SK-N-MC (cell line): ENCODE data around the gene ANTXR1.
"Not testable (repeated sequence)": the region's sequence is repeated elsewhere in the genome, so short reads cannot be mapped to it uniquely, and the experiment has no call there.

ENCODE experiments used
- DNase-seq: peaks from one replicate; pipeline ENCODE4 v3.0.0-alpha.2; 2011; ENCODE audit warnings: low read depth, low spot score
- H3K27ac ChIP-seq: fragments of 200-600 bp; sonication (generic); 2 replicates; pipeline ENCODE4 v1.5.1; 2016; ENCODE audit warnings: mixed run types
- H3K36me3 ChIP-seq: fragments of 200-600 bp; sonication (generic); 2 replicates; pipeline ENCODE4 v1.6.1; 2017; ENCODE audit warnings: antibody characterized with exemption, low read length, mixed read lengths; ENCODE audit not compliant: insufficient read depth
- H3K4me3 ChIP-seq: fragments of 200-600 bp; sonication (generic); 2 replicates; pipeline ENCODE4 v1.5.1; 2016
- H3K9ac ChIP-seq: fragments of 200-600 bp; sonication (generic); 2 replicates; pipeline ENCODE4 v1.8.0; 2017; ENCODE audit warnings: mixed run types, mixed read lengths; ENCODE audit not compliant: insufficient read length
- H3K9me3 ChIP-seq: fragments of 200-600 bp; sonication (generic); 2 replicates; pipeline ENCODE4 v1.6.1; 2017; ENCODE audit warnings: low read depth, mild to moderate bottlenecking, antibody characterized with exemption, low read length, moderate library complexity, mixed read lengths
- EZH2 ChIP-seq: fragments of 200-600 bp; sonication (generic); IDR thresholded peaks from one replicate; pipeline ENCODE4 v1.6.1; 2017; ENCODE audit warnings: antibody characterized with exemption
- FOXP2 ChIP-seq: optimal IDR thresholded peaks from 2 replicates; pipeline ENCODE3; 2011; ENCODE audit warnings: mild to moderate bottlenecking, moderate library complexity; ENCODE audit not compliant: insufficient read depth; ENCODE audit errors: extremely low read length, control extremely low read depth
- POLR2AphosphoS5 ChIP-seq: IDR thresholded peaks from 2 replicates; pipeline ENCODE4 v1.6.1; 2012; ENCODE audit warnings: mild to moderate bottlenecking, low read depth, low read length, borderline replicate concordance

ANTXR1 gene

GRCh38 chr2:69244882-69245281 is 231.9 kb downstream of the ANTXR1 start:
- Histone ChIP-seq H3K9me3 (no peaks in the 10 kb centered on the region), H3K27ac (no peak overlapping the region), H3K9ac (no peak overlapping the region), H3K36me3 (peaks cover 11% of the 10 kb centered on the region), H3K4me3 (no peak overlapping the region)
- DNase-seq: no peak
- TF ChIP-seq FOXP2 (no peak), EZH2 (no peak), POLR2AphosphoS5 (no peak)

DNA sequence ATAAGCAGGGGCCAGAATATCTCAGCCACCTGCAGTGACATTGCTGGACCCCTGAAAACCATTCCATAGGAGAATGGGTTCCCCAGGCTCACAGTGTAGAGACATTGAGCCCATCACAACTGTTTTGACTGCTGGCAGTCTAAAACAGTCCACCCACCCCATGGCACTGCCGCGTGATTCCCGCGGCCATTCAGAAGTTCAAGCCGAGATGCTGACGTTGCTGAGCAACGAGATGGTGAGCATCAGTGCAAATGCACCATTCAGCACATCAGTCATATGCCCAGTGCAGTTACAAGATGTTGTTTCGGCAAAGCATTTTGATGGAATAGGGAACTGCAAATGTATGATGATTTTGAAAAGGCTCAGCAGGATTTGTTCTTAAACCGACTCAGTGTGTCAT is 234.6 kb downstream of the ANTXR1 start:
- Histone ChIP-seq H3K36me3 (peaks cover 11% of the 10 kb centered on the region), H3K4me3 (no peak overlapping the region), H3K9ac (no peak overlapping the region), H3K27ac (no peak overlapping the region), H3K9me3 (no peaks in the 10 kb centered on the region)
- no peak for TF ChIP-seq POLR2AphosphoS5
- TF ChIP-seq FOXP2: no peak
- no peak for TF ChIP-seq EZH2
- DNase-seq: no peak

DNA sequence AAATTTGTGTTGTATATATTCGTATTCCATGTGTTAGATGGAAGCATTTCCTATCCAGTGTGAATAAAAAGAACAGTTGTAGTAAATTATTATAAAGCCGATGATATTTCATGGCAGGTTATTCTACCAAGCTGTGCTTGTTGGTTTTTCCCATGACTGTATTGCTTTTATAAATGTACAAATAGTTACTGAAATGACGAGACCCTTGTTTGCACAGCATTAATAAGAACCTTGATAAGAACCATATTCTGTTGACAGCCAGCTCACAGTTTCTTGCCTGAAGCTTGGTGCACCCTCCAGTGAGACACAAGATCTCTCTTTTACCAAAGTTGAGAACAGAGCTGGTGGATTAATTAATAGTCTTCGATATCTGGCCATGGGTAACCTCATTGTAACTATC is 235.3 kb downstream of the ANTXR1 start:
- Histone ChIP-seq H3K9ac (no peak overlapping the region), H3K36me3 (peaks cover 11% of the 10 kb centered on the region), H3K27ac (no peak overlapping the region), H3K9me3 (no peaks in the 10 kb centered on the region), H3K4me3 (no peak overlapping the region)
- DNase-seq: no peak
- TF ChIP-seq POLR2AphosphoS5 (no peak), FOXP2 (no peak), EZH2 (no peak)

DNA sequence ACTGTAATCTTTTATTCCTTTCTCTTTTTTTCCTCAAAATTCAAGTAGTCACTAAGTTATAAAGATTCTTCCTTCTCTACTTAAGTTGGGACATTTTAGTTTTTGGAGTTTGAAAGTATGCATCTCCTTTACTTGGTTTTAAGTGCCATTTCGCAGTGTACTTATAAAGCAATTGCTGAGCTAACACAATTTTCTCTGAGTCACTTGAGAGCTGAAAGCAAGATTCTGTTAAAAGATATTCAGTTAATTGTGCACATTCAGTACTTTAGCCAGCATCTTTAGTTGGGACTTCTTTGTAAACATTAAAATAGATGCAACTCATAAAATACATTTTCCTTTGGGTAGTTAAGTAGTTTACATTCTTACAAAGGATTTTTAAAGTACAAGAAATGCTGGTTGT is 238.0 kb downstream of the ANTXR1 start:
- TF ChIP-seq EZH2 (no peak), FOXP2 (no peak), POLR2AphosphoS5 (no peak)
- no peak for DNase-seq
- no peak overlapping the region for H3K27ac ChIP-seq
- H3K9me3 ChIP-seq: no peaks in the 10 kb centered on the region
- H3K36me3 ChIP-seq: peaks cover 7% of the 10 kb centered on the region
- no peak overlapping the region for H3K9ac ChIP-seq
- H3K4me3 ChIP-seq: no peak overlapping the region

DNA sequence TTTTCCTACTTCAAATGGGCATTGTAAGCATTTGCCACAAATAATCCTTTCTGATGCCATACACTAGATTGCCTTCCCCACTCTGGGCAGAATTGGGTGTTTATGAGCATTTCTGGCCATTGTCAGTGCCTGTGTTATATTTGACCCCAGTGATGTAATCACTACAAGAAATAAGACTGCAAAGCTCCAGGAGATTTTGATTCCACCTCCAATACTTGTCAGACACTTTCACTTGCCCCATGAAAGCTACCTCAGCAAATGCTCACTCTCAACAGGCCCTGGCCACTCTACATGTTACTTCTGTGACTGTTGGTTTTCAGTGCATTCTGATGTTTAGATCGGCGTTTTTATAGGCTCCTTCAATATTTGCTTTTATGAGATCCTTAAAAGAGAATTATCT is 239.0 kb downstream of the ANTXR1 start:
- H3K9ac ChIP-seq: no peak overlapping the region
- no peak overlapping the region for H3K27ac ChIP-seq
- TF ChIP-seq POLR2AphosphoS5 (no peak), EZH2 (no peak), FOXP2 (no peak)
- no peak overlapping the region for H3K4me3 ChIP-seq
- no peak for DNase-seq
- no peaks in the 10 kb centered on the region for H3K9me3 ChIP-seq
- H3K36me3 ChIP-seq: no peaks in the 10 kb centered on the region; the same call in 1 of the 2 replicates

- Histone ChIP-seq H3K9me3 (no peaks in the 10 kb centered on the region), H3K4me3 (no peak overlapping the region), H3K36me3 (no peaks in the 10 kb centered on the region), H3K9ac (no peak overlapping the region), H3K27ac (no peak overlapping the region)
- DNase-seq: no peak
- TF ChIP-seq EZH2: no peak
- TF ChIP-seq FOXP2: no peak
- no peak for TF ChIP-seq POLR2AphosphoS5
Measured at GRCh38 chr2:69253112-69253511, 240.1 kb downstream of the ANTXR1 start.

- H3K4me3 ChIP-seq: no peak overlapping the region
- H3K9me3 ChIP-seq: no peaks in the 10 kb centered on the region
- no peak for DNase-seq
- no peaks in the 10 kb centered on the region for H3K36me3 ChIP-seq
- no peak for TF ChIP-seq FOXP2
- TF ChIP-seq EZH2: no peak
- TF ChIP-seq POLR2AphosphoS5: no peak
- no peak overlapping the region for H3K27ac ChIP-seq
- H3K9ac ChIP-seq: no peak overlapping the region
Measured at GRCh38 chr2:69253611-69254301, 240.8 kb downstream of the ANTXR1 start.

- Histone ChIP-seq H3K27ac (no peak overlapping the region), H3K36me3 (no peaks in the 10 kb centered on the region), H3K9ac (no peak overlapping the region), H3K4me3 (no peak overlapping the region), H3K9me3 (no peaks in the 10 kb centered on the region)
- DNase-seq: no peak
- TF ChIP-seq POLR2AphosphoS5: no peak
- no peak for TF ChIP-seq FOXP2
- TF ChIP-seq EZH2: no peak
Measured at GRCh38 chr2:69255760-69256159, 242.8 kb downstream of the ANTXR1 start.

- DNase-seq, H3K9me3 ChIP-seq: not testable (repeated sequence)
Measured at GRCh38 chr2:69259994-69260591, 247.1 kb downstream of the ANTXR1 start.

More at GRCh38 chr2:69259994-69260591, 247.1 kb downstream of the ANTXR1 start:
- not testable (repeated sequence) for H3K27ac ChIP-seq, H3K4me3 ChIP-seq, H3K9ac ChIP-seq, H3K36me3 ChIP-seq
